HFFc6 (cell line): Measurements from ENCODE around the gene WNT7A. TPM values are rescaled to one million over a fixed set of nuclear protein-coding genes. Genes with fewer than 3 reads are reported as not detected.

Experiments
- DNase-seq: peaks from one replicate; pipeline ENCODE4 v3.0.0-alpha.2; 2018
- H3K27ac Mint-ChIP-seq: 2 replicates; pipeline ENCODE4 v1.8.0; 2020; ENCODE audit warnings: mild to moderate bottlenecking, mixed read lengths
- H3K27me3 Mint-ChIP-seq: 2 replicates; pipeline ENCODE4 v1.8.0; 2021; ENCODE audit warnings: mild to moderate bottlenecking, moderate library complexity, mixed read lengths; ENCODE audit not compliant: insufficient read depth
- H3K36me3 Mint-ChIP-seq: 2 replicates; pipeline ENCODE4 v1.8.0; 2021; ENCODE audit warnings: low read depth, mixed read lengths
- H3K4me1 Mint-ChIP-seq: 2 replicates; pipeline ENCODE4 v1.8.0; 2020; ENCODE audit warnings: low read depth, mixed read lengths
- H3K4me3 Mint-ChIP-seq: 2 replicates; pipeline ENCODE4 v1.8.0; 2020; ENCODE audit warnings: mild to moderate bottlenecking, moderate library complexity, mixed read lengths
- H3K9me3 Mint-ChIP-seq: 2 replicates; pipeline ENCODE4 v1.8.0; 2020; ENCODE audit warnings: mild to moderate bottlenecking, mixed read lengths
- total RNA-seq, 6 experiments: library from RNA; stranded (reverse); fragmentation: NEBNext Ultra II Directional; extraction: Animal tissue kit (Norgen Biotek cat#: 25700); gene quantifications; 2 replicates in 1 of 6; 3 replicates in 5 of 6; pipeline ENCODE4 v1.2.3, GENCODE V29; 2021
- TF ChIP-seq, protein P1 (sequence below): fragments of 200-600 bp; sonication (generic); IDR thresholded peaks from 2 replicates; pipeline ENCODE4 v1.5.0; 2021; ENCODE audit warnings: antibody characterized with exemption, mild to moderate bottlenecking

Gene WNT7A
- total RNA-seq, 6 experiments from 2014 or later: not detected

GRCh38 chr3:13874891-13875290 lies 5.0 kb downstream of the WNT7A start:
- peaks cover 4% of the 10 kb centered on the region; the same call in 1 of the 2 replicates for H3K9me3 Mint-ChIP-seq
- H3K27me3 Mint-ChIP-seq: peaks cover 39% of the 10 kb centered on the region
- no peak overlapping the region for H3K4me3 Mint-ChIP-seq
- no peak for DNase-seq
- TF ChIP-seq, protein P1, sequence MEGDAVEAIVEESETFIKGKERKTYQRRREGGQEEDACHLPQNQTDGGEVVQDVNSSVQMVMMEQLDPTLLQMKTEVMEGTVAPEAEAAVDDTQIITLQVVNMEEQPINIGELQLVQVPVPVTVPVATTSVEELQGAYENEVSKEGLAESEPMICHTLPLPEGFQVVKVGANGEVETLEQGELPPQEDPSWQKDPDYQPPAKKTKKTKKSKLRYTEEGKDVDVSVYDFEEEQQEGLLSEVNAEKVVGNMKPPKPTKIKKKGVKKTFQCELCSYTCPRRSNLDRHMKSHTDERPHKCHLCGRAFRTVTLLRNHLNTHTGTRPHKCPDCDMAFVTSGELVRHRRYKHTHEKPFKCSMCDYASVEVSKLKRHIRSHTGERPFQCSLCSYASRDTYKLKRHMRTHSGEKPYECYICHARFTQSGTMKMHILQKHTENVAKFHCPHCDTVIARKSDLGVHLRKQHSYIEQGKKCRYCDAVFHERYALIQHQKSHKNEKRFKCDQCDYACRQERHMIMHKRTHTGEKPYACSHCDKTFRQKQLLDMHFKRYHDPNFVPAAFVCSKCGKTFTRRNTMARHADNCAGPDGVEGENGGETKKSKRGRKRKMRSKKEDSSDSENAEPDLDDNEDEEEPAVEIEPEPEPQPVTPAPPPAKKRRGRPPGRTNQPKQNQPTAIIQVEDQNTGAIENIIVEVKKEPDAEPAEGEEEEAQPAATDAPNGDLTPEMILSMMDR: no peak
- H3K4me1 Mint-ChIP-seq: no peaks in the 10 kb centered on the region
- H3K36me3 Mint-ChIP-seq: no peaks in the 10 kb centered on the region
- no peak overlapping the region for H3K27ac Mint-ChIP-seq

DNA sequence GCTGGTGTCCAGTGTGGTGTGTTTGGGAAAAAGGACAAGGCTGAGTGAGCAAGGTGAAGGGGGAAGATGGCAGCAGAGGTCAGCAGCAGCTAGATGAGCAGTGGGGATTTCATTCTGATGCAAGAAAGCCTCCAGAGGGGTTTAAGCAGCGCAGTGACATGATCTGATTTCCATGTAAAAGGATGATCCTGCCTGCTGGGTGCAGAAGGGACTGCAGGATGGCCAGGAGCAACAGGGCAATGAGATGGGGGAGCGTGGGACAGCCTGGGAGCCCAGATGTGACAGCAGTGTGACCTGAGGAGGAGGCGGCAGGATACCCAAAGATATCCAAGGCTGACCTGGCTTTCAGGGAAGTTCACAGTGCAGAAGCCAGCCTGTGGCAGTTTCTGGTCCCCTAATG lies 6.1 kb downstream of the WNT7A start:
- Mint-ChIP-seq H3K9me3 (peaks cover 4% of the 10 kb centered on the region; the same call in 1 of the 2 replicates), H3K4me3 (no peak overlapping the region), H3K27me3 (peaks cover 32% of the 10 kb centered on the region)

GRCh38 chr3:13872451-13872850 lies 7.4 kb downstream of the WNT7A start:
- Mint-ChIP-seq H3K4me3 (no peak overlapping the region), H3K27ac (no peak overlapping the region), H3K27me3 (peaks cover 27% of the 10 kb centered on the region), H3K4me1 (no peaks in the 10 kb centered on the region), H3K36me3 (no peaks in the 10 kb centered on the region), H3K9me3 (peaks cover 4% of the 10 kb centered on the region; the same call in 1 of the 2 replicates)
- TF ChIP-seq, protein P1: no peak
- DNase-seq: no peak

More for the DNA sequence above, 6.1 kb downstream of the WNT7A start:
- no peak overlapping the region for H3K27ac Mint-ChIP-seq
- no peaks in the 10 kb centered on the region for H3K4me1 Mint-ChIP-seq
- H3K36me3 Mint-ChIP-seq: no peaks in the 10 kb centered on the region
- DNase-seq: no peak
- TF ChIP-seq, protein P1: 0 out of 2 replicates have a peak, but pooled peaks have one; percentile 10

DNA sequence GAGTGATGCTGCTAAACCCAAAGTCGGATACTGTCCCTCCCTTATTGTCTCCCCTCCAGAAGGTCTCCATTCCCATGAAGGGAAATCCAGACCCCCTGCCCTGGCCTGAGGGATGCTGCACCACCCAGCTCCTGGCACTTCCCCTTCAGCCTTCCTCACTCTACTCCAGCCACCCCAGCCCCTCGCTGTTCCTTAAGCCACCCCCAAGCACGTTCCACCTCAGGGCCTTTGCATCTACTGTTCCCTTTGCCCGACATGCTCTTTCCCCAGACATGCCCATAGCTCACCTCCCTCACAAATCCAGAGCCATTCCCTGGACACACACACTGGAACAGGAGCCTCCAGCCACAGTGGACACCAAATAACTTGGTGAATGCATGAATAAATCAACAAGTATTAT lies 8.1 kb downstream of the WNT7A start:
- Mint-ChIP-seq H3K4me1 (no peaks in the 10 kb centered on the region), H3K27ac (no peak overlapping the region), H3K27me3 (peaks cover 29% of the 10 kb centered on the region), H3K9me3 (peaks cover 4% of the 10 kb centered on the region; the same call in 1 of the 2 replicates), H3K36me3 (no peaks in the 10 kb centered on the region), H3K4me3 (no peak overlapping the region)
- TF ChIP-seq, protein P1: no peak
- DNase-seq: no peak

DNA sequence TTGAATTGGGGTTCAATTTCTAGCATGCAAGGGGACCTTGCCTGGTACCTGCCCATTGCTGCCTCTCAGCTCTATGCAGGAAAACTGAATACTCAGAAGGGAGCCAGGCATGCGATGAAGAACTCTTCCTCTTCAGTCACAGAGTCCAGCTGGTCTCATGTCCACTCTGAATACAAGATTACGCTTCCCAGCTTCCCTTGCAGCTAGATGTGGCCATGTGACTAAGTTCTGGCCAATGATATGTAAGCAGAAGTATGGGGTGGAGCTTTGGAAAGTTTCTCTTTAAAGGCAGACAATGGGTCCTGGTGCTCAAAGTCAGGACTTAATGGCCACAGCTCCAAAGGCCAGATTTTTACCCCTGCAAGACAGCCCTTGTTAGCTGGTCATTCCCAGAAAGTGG lies 9.0 kb downstream of the WNT7A start:
- Mint-ChIP-seq H3K4me1 (no peaks in the 10 kb centered on the region), H3K27ac (no peak overlapping the region), H3K4me3 (no peak overlapping the region), H3K36me3 (no peaks in the 10 kb centered on the region), H3K9me3 (peaks cover 4% of the 10 kb centered on the region; the same call in 1 of the 2 replicates), H3K27me3 (peaks cover 32% of the 10 kb centered on the region)
- TF ChIP-seq, protein P1: no peak
- no peak for DNase-seq
